Mesothelial cell of epicardium (in vitro differentiated cells): ENCODE results near the gene WDR76. TPM values are rescaled to one million over a fixed set of nuclear protein-coding genes. Genes with fewer than 3 reads are reported as not detected.

Source experiments
- DNase-seq, 2 experiments: peaks; one replicate each; pipeline ENCODE4 v3.0.0; 2021; ENCODE audit warnings: low spot score in 2 of 2; ENCODE audit not compliant: unreplicated experiment in 2 of 2
- H3K27ac Mint-ChIP-seq: 2 replicates; pipeline ENCODE4 v1.8.0; 2021; ENCODE audit warnings: mixed read lengths
- H3K27me3 Mint-ChIP-seq: 2 replicates; pipeline ENCODE4 v1.8.0; 2021; ENCODE audit warnings: low read depth, mixed read lengths
- H3K36me3 Mint-ChIP-seq: 2 replicates; pipeline ENCODE4 v1.8.0; 2021; ENCODE audit warnings: mixed read lengths
- H3K4me1 Mint-ChIP-seq: 2 replicates; pipeline ENCODE4 v1.8.0; 2021; ENCODE audit warnings: mixed read lengths
- H3K4me3 Mint-ChIP-seq: 2 replicates; pipeline ENCODE4 v1.8.0; 2021; ENCODE audit warnings: mild to moderate bottlenecking, moderate library complexity, mixed read lengths
- H3K9me3 Mint-ChIP-seq: 2 replicates; pipeline ENCODE4 v1.8.0; 2021; ENCODE audit warnings: mixed read lengths
- total RNA-seq: library from RNA; stranded (reverse); gene quantifications from 3 replicates; pipeline ENCODE4 v1.2.1, GENCODE V29; 2021
- TF ChIP-seq, protein P1 (sequence below): fragments of 200-600 bp; sonication (generic); IDR thresholded peaks from one replicate; pipeline ENCODE4 v1.5.0; 2021; ENCODE audit warnings: antibody characterized with exemption; ENCODE audit not compliant: unreplicated experiment

WDR76 gene
- total RNA-seq, 1 donor from 2014 or later: 8.0 TPM

DNA sequence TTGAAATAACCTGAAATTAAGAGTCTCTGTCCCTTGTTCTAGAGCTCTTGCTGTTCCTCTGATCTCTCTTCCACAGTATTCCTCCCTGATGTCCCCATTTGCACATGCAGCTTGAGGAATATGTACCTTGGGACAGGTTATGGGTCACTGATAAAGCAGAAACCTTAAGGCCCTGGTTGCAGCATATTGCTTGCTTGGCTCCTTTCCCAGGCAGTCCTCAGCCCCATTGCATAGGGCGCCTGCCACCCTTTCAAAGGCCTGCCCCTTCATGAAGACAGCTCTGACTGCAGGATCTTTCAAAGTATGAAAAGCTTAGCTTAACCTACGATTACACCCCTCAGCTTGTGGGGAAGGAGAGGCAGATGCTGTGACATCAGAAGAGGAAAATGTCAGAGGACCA, 51.6 kb downstream of the WDR76 start:
- peaks cover 6% of the 10 kb centered on the region for H3K4me1 Mint-ChIP-seq
- no peak overlapping the region for H3K27ac Mint-ChIP-seq
- no peak overlapping the region for H3K4me3 Mint-ChIP-seq
- H3K9me3 Mint-ChIP-seq: no peaks in the 10 kb centered on the region
- DNase-seq: no peak
- no peaks in the 10 kb centered on the region for H3K27me3 Mint-ChIP-seq
- TF ChIP-seq, protein P1, sequence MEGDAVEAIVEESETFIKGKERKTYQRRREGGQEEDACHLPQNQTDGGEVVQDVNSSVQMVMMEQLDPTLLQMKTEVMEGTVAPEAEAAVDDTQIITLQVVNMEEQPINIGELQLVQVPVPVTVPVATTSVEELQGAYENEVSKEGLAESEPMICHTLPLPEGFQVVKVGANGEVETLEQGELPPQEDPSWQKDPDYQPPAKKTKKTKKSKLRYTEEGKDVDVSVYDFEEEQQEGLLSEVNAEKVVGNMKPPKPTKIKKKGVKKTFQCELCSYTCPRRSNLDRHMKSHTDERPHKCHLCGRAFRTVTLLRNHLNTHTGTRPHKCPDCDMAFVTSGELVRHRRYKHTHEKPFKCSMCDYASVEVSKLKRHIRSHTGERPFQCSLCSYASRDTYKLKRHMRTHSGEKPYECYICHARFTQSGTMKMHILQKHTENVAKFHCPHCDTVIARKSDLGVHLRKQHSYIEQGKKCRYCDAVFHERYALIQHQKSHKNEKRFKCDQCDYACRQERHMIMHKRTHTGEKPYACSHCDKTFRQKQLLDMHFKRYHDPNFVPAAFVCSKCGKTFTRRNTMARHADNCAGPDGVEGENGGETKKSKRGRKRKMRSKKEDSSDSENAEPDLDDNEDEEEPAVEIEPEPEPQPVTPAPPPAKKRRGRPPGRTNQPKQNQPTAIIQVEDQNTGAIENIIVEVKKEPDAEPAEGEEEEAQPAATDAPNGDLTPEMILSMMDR: no peak
- no peaks in the 10 kb centered on the region for H3K36me3 Mint-ChIP-seq

GRCh38 chr15:43879386-43880355, 52.9 kb downstream of the WDR76 start:
- Mint-ChIP-seq H3K4me1 (peaks cover 6% of the 10 kb centered on the region), H3K9me3 (no peaks in the 10 kb centered on the region), H3K27me3 (no peaks in the 10 kb centered on the region), H3K36me3 (no peaks in the 10 kb centered on the region), H3K4me3 (no peak overlapping the region), H3K27ac (no peak overlapping the region)
- TF ChIP-seq, protein P1: no peak
- no peak for DNase-seq

DNA sequence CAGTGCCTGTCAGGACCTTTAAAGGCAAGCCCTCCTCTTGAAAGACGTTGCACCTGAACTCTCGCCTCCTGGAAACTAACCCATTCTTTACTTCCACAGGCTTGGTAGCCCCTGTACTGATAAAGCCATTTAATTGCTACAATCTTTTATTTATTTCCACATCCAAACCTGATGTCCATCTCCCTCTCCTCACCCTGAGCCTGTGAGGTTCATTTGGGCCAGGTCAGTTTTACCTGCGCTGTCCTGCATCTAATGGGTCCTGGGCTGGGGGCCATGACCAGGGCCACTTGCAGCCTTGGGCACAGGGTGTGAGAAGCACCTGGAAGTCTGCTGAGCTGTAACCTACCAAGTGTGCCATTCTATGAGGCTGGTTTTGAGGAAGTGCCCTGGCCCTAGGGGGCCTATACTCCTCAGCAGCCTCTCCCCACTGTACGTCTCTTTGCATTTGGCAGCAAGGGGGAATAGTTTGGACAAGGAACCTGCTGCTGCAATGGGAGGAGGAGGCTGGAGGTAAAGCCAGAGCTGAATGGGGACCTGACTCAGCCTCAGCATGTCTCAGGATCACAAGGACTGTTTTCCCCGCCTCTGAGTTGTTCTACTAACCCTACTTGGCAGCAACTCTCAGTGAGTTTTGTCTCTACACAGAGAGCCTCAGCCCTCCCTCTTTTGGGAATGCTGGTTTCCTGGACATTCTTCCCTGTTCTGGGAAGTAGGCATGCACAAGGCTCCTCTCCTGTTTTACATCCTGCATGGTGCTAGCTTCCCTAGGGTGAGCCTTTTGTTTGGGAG, 53.8 kb downstream of the WDR76 start:
- DNase-seq: no peak
- Mint-ChIP-seq H3K4me1 (peaks cover 6% of the 10 kb centered on the region), H3K27ac (no peak overlapping the region), H3K4me3 (no peak overlapping the region), H3K36me3 (no peaks in the 10 kb centered on the region), H3K27me3 (no peaks in the 10 kb centered on the region), H3K9me3 (no peaks in the 10 kb centered on the region)
- TF ChIP-seq, protein P1: no peak

DNA sequence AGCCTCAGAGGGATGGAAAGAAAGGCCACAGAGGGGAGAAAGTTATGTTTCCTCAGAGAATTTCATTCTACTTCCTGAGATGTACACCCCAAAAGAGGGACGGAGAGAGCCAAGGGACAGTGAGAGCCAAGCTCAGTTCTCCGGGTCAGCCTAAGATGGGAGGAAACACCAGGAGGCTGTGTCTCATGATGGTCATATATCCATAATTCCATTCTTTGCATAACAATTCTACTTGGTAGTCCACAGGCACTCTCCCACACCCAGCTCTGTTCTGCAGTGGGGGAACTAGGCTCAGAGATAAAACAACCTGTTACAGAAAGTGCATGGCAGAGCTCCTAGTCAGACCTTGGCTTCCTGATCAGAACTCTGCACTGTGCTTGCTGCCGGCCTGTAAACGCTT, 54.4 kb downstream of the WDR76 start:
- TF ChIP-seq, protein P1: no peak
- H3K4me1 Mint-ChIP-seq: peaks cover 6% of the 10 kb centered on the region
- no peaks in the 10 kb centered on the region for H3K9me3 Mint-ChIP-seq
- H3K4me3 Mint-ChIP-seq: no peak overlapping the region
- no peak overlapping the region for H3K27ac Mint-ChIP-seq
- no peaks in the 10 kb centered on the region for H3K27me3 Mint-ChIP-seq
- no peak for DNase-seq
- H3K36me3 Mint-ChIP-seq: no peaks in the 10 kb centered on the region

DNA sequence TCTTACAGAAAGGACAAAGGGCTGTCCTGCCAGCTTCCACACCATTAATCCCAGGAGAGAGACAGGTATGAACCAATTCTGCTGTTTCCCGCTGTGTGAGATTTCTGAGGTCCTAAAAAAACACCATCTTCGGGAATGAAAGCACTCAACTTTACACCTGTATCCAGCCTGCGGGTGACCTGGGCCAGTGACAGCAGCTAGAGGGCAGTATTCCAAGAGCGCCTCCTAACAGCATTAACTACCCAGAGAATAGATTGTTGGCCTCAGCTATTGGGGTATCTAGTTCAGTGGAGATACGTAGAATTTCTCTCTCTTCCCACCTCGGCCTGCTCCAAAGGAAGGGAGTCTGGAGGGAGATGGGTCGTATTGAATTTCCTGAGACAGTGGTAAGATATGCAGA, 55.1 kb downstream of the WDR76 start:
- DNase-seq: no peak
- Mint-ChIP-seq H3K9me3 (no peaks in the 10 kb centered on the region), H3K27me3 (no peaks in the 10 kb centered on the region), H3K27ac (no peak overlapping the region), H3K4me3 (no peak overlapping the region), H3K4me1 (peaks cover 6% of the 10 kb centered on the region), H3K36me3 (no peaks in the 10 kb centered on the region)
- TF ChIP-seq, protein P1: no peak
